NCI-H226 (cell line): ENCODE results near the gene NAB1.
A peak's percentile ranks its signal among the peaks of the same experiment; 100 is the strongest.

ENCODE experiments used
- DNase-seq: peaks from one replicate; pipeline ENCODE4 v3.0.0-alpha.2; 2015

Gene NAB1

DNA sequence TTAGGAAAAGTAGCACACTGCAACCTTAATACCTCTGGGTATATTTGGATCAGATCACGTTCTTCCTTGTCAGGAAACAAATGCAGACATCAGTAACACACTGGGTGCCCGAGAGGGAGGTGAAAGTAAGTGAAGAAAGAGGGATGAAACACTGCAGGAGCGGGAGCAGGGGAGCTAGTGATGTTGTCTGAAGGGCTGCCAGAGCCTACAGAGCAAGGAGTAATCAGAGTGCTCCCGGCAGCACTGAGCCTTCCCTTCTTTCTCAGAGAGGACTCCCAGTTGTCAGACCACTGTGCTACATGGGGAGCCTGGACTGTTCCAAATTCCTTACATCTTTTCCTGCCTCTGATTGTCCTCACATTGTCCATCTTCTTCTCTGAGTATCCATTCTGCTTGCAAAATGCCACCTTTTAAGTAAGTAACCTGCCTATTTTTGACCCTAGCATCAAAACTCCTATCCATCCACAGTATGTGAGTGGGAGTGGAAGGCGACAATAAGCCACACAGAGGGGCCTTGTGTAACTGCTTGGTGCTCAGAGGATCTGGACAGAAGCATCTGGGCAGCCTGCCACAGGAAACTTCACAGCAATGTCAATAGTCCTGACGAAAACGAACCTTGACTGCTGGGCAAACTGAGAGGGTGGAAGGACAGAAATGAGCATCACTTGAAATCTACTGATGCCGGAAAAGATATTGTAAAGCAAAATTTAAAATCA lies 10.8 kb upstream of the NAB1 start:
- no peak for DNase-seq

DNA sequence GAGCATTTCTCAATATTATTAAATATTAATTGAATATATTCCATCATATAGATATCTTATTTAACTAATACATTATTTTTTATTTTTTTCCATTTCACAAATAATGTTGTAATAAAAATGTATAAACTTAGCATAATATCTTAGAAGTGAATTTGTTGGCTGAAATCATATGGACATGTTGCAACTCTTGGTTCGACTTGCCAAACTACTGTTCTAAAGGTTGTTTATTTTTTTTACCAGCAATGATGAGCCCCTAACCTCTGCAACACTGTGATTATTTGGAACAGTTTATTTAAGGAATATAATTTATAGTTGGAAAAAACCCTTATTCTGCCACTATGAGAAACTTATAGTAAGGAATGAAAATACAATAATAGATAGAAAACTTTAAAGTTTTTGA lies 8.8 kb upstream of the NAB1 start:
- no peak for DNase-seq

GRCh38 chr2:190641469-190641868 lies 7.4 kb upstream of the NAB1 start:
- DNase-seq = no peak

DNA sequence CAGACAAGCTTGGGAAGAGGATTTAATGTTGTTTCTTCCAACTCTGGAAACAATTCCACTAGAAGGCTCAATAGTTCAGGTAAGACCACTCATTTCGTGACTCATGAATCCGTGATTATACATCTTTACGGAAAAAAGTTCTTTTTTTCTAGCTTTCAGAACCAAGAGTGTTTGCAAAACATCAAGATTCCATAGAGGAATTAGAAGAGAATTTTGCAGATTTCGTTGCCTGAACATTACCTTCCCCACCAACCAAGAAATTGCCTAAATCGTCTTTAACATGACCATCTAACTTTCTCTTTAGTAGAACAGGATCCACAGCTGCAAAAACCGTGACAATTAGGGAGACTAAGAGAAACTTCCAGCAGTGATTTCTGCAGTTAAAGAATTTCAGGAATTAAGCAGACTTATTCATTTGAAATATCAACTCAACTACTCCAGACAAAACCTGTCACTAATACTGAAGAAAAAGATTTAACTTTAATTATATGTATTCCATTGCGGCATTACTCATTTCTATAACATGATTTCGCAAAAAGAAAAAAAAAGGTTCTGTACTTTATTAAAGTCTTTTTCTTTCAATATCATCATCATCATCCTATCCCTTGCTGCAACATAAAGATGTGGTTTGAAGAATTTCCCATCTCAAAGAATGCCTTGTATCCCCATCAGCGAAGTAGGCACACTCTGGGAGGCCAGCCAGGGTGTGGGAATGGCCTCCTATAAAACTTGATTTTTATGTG lies 1.9 kb upstream of the NAB1 start:
- DNase-seq = no peak

DNA sequence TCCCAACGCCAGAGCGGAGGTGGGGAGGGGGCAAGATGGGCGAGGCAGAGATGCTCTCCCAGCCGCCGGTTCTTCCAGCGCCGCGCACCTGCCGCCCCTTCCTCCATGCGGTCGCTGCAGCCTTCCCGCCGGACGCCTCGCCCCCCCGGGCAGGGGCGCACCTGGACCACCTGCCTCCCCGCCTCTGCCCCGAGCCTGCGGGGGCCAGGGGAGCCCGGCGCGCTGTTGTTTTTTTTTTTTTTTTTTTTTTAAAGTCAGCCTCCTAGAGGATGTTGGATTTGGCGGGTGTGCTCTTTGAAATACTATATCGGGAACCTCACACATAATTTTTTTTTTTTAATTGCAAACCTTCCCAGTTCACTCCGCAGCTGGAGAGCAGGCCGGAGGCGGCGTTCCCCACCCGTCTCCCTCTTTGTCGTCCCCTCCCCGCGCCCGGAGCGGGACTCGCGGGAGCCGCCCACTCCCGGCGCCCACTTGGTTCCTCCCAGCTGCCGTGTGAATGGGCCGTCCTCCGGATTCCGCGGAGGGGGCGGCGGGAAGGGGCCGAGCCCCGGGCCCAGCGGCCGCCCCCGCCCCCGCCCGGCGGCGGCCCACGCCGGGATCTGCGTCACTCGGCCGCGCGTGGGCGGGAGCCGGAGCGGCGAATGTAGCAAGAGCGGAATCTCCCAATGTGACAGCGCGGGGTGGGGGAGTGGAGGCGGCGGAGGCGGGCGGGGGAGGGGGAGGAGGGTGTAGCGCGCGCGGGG lies 421 bp upstream of the NAB1 start:
- DNase-seq = peak; percentile 87

DNA sequence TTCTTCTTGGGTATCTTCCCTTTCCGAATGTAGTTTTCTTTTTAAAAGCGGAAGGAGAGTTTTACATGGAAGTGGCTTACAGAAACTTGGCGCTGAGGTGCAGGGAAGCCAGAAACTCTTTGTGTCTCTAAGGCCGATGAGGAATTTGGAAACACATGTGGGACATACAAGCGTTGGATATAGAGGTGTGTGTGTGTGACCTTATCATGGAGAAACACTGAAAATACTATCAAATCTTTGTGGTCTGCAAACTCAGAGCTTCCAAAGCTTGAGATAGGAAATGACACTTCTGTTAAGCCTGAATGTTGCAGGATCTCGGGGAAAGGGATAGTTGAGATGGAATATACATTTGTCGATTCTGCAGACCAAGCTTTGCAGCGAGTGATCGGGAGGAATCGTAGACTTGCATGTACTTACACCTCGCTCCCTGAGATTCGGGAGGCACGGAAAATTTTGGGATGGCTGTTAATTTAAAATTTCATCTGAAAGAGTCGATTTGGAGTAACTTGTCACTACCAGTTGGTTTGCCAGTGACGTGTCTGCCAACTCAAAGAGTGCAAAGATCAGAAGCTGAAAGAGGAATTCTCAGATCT lies 1.0 kb downstream of the NAB1 start:
- no peak for DNase-seq

GRCh38 chr2:190651413-190651812 lies 2.5 kb downstream of the NAB1 start:
- DNase-seq = no peak

DNA sequence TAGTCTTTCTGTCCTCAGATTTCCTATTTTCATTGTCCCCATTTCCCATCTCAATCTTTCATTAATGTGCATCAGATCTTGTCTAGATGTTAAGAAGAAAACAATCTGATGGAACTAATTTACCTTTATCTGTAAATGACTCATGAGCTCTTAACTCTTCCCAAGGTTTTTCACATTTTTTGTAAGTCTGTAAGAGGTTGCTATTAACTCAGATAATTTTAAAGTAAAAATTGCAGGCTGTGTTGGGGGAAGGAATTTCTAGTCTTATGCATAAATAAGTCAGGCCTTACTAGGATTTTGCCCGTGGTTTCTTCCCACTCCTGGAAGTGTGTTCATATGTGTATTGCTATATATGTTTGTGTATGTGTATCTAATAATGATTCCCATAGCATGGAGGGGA lies 4.3 kb downstream of the NAB1 start:
- DNase-seq = no peak

GRCh38 chr2:190653931-190654330 lies 5.0 kb downstream of the NAB1 start:
- no peak for DNase-seq

DNA sequence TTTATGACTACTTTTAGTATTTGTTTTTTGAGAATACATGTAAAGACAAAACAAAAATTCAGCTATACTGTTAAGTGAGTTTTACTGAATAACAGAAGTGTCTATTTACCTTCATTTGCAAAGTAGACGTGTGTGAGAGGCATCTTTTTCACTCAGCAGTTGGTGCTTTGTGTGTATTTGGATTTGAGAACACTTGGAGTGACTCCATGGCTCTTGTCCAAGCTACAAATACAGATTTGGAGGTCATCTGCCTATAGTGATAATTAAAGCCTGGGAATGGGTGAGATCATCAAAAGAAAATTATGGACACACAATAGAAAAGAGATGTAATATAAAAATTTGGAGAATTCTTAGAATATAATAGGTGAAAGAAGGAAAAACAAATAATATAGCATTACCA lies 6.2 kb downstream of the NAB1 start:
- DNase-seq = no peak

DNA sequence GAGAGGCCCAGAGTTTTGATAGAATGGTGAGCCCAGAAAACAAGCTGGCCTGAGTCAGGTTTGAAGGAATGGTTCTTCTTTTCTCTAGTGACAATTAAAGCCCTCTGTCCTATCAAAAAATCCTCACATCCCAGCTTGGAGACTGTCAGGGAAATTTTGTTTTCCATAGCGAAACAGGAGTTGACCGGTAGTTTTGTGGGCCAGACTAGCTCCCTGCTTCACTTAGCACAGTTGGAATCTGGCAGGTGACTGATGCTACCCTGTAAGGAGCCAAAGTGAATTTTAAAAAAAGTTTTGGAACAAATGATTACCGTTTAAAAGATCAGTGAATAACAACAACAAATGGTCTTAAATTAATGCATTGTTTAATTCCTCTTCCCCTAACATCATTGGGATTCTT lies 6.7 kb downstream of the NAB1 start:
- DNase-seq = no peak

GRCh38 chr2:190656301-190656700 lies 7.4 kb downstream of the NAB1 start:
- DNase-seq = no peak

DNA sequence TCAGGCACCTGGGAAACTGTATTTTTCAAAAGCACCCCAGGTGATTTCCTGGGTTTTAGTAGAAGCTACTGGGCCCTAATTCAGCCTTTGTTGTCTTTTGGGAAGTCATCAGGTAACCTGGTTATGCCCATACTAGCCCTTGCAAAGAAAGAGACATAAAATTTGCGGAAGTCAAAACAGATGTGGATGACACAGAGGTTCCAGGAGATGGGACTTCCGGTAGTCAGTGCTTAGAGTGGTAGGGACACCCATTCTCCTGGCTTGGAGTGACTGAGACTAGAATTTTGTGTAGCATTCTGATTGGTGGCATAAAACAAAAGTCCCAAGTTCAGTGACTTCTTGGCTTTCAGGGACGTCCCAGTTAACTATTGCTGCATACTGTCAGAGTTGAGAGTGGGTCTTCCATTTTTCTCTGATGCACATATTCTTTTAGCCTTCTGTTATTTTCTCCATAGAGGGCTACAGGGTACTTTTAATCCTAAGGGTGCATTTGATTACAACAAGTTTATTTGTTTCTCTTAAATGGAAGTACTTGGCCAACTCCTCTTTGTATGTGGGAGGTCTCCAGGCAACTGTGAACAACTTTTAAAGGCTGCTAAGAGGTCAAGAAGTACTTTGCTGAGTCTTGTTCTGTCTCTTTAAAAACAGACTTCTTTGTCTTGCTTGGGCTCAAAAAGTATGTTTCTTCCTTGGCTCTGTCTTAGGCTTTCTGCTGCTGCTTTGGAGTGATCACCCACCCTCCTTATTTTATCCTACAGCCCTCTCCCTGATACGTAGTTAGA lies 8.8 kb downstream of the NAB1 start:
- DNase-seq = no peak

- DNase-seq = no peak
Observed at GRCh38 chr2:190659553-190659952, 10.7 kb downstream of the NAB1 start.

- DNase-seq = peak; percentile 18
Observed at GRCh38 chr2:190662754-190663153, 13.9 kb downstream of the NAB1 start.

DNA sequence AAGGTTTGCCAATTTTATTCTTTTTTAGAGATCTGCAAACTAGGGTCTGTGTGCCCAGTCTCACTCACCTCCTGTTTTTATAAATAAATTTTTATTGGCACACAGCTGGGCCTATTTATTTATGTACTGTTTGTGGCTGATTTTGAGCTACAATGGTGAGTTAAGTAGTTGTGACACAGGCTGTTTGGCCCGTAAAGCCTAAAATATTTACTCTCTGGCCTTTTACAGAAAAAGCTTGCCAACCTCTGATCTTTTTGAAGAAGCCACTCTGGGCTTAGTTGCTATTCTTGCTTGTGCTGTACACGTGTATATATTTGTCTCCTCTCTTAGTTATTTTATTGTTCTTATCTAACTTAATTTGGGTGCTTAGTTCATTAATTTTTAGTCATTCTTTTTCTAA lies 14.5 kb downstream of the NAB1 start:
- DNase-seq = no peak

- DNase-seq = no peak
Observed at GRCh38 chr2:190663839-190664238, 15.0 kb downstream of the NAB1 start.

DNA sequence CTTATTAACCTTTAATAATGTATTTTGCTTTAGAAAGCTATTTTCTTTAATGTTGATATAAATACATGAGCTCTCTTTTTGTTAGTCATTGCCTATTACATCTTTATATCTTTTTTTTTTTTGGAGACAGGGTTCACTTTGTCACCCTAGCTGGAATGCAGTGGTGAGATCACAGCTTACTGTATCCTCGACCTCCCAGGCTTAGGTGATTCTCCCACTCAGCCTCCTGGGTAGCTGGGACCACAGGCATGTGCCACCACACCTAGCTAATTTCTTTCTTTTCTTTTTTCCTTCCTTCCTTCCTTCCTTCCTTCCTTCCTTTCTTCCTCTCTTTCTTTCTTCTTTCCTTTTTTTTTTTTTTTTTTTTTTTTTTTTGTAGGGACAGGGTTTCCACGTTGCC lies 15.4 kb downstream of the NAB1 start:
- peak; percentile 75 for DNase-seq

GRCh38 chr2:190666895-190667294 lies 18.0 kb downstream of the NAB1 start:
- no peak for DNase-seq

GRCh38 chr2:190668892-190669291 lies 20.0 kb downstream of the NAB1 start:
- no peak for DNase-seq

- no peak for DNase-seq
Observed at GRCh38 chr2:190670182-190670946, 21.5 kb downstream of the NAB1 start.
